ELR (cell line): ENCODE results near the gene RACGAP1.

Experiments used
- DNase-seq: peaks from one replicate; pipeline ENCODE4 v3.0.0-alpha.2; 2015; ENCODE audit warnings: low read depth

RACGAP1 gene

GRCh38 chr12:49985981-49986380 lies 39.3 kb downstream of the RACGAP1 start:
- DNase-seq: peak; percentile 41

DNA sequence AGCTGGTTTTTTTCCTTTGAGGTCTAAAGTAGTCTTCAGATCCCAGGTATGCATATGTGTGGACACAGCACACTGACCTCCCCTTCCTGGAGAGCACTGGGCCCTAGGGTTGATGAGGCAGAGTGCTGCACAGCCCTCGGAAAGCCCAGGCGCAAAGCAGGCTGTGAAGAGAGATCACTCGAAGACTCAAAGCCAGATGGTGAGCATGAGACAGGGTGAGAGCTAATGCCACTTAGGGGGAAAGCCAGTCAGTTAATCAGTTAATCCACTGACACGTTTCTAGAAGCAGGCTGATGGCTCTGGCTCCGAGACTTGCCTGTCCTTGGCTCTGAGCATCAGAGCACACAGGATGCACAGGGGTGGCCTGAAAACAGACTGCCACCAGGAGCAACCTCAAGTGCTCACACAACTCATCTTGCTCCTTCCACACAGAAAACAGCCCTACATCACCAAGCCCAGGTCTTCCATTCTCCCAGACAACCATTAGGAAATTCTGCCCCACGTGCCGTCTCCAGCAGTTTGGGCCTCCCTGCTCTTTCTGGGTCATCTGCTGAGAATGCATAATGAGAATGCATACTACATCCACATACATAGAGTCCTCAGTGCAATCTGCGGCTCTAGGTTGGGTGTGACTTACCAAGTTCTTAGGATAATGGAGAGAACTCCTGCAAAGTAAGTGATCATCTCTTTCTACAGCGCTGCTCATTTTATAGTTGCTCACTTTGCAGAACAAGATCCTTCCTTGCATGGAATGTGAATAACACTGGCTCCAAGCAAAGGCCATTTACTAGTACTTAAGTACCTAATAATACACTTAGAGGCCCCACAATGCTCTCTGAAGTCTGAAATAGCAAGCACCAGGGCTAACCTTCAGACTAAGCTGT lies 40.6 kb downstream of the RACGAP1 start:
- peak; percentile 32 for DNase-seq

GRCh38 chr12:49983892-49984291 lies 41.4 kb downstream of the RACGAP1 start:
- DNase-seq: peak; percentile 91

- peak; percentile 58 for DNase-seq
Observed at GRCh38 chr12:49982246-49983087, 42.8 kb downstream of the RACGAP1 start.

GRCh38 chr12:49980501-49981349 lies 44.6 kb downstream of the RACGAP1 start:
- DNase-seq: no peak

DNA sequence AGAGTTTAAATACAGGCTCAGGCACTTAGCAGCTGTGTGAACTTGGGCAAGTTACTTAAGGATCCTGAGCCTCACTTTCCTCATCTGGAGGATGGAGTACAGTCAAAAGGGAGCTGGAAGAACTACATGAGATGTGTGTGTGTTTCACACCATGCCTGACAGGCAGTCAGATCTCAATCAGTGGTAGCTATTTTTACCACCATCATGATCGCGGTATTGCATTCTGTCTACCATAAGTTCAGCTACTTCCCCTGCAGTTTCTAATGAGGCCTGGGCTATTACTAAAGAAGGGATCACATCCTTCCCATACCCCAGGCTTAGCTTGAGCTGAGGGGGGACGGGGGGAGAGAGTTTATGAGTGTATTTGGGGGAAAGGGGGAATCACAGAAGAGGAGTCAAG lies 45.5 kb downstream of the RACGAP1 start:
- DNase-seq: no peak

GRCh38 chr12:49979016-49979586 lies 46.2 kb downstream of the RACGAP1 start:
- no peak for DNase-seq

DNA sequence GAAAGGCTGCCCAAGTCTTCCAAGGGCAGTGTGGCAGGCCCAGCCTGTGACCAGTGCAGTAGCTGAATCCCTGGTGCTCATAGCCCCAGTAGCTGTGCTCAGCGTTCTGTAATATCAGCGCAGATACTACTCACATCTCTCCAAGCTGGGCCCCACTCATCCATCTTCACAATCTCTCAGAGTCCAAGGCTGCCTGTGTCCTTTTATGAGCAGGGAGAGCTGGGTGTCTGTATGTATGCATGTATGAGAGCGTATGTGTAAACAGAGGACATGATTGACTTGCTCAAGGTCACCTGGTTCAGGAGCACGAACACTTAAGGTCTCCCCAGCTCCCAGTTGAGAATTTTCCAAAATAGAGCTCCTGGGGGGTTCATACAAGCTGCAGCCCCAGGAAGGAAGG lies 47.2 kb downstream of the RACGAP1 start:
- DNase-seq: no peak

GRCh38 chr12:49976557-49976956 lies 48.7 kb downstream of the RACGAP1 start:
- no peak for DNase-seq

- DNase-seq: no peak
Observed at GRCh38 chr12:49975318-49975761, 50.0 kb downstream of the RACGAP1 start.

- DNase-seq: no peak
Observed at GRCh38 chr12:49974677-49975317, 50.5 kb downstream of the RACGAP1 start.

DNA sequence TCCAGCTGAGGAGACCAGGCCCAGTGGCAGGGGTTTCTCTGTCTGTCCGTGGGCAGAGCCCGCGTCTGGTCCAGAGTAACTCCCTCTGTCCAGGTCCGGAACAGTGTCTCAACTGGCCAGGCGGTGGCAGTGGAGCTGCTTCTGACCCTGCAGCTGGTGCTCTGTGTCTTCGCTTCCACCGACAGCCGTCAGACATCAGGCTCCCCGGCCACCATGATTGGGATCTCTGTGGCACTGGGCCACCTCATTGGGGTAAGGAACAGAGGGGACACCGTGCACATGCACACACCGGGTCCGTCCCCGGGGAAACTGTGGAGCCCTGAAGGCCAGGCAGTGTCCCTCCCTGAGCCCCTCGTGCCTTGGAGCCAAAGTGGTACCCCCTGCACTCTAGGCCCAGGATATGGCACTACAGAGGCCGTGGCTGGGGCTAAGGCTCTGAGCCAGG lies 51.0 kb downstream of the RACGAP1 start:
- DNase-seq: peak; percentile 63

DNA sequence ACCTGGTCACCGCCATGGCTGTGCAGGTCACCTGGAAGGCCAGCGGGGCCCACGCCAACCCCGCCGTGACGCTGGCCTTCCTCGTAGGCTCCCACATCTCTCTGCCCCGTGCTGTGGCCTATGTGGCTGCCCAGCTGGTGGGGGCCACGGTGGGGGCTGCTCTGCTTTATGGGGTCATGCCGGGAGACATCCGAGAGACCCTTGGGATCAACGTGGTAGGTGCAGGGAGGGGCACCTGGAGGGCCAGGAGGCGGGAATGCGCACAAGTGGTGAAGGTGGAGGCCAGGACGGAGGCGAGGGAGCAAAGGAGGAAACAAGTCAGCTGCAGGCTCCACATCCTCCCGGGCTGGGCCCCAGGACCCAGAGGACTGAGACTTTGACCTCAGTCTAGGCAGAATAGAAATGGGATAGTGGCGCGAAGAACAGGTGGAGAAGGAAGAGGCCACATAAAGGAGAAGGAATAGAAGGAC lies 51.9 kb downstream of the RACGAP1 start:
- DNase-seq: no peak

- no peak for DNase-seq
Observed at GRCh38 chr12:49972641-49973360, 52.5 kb downstream of the RACGAP1 start, which contains the start of gene AQP6. AQP6 (plus strand) TSS chr12:49972947; CDS start chr12:49973174, 227 bp downstream.

- no peak for DNase-seq
Observed at GRCh38 chr12:49972129-49972528, 53.2 kb downstream of the RACGAP1 start.

- DNase-seq: no peak
Observed at GRCh38 chr12:49971141-49971540, 54.2 kb downstream of the RACGAP1 start.

- no peak for DNase-seq
Observed at GRCh38 chr12:49970658-49971057, 54.6 kb downstream of the RACGAP1 start.

GRCh38 chr12:49969651-49970429 lies 55.5 kb downstream of the RACGAP1 start:
- no peak for DNase-seq

- no peak for DNase-seq
Observed at GRCh38 chr12:49969027-49969426, 56.3 kb downstream of the RACGAP1 start.
